ENCODE results near the gene DCST1.

Gene DCST1

GRCh38 chr1:155007251-155007828, 26.3 kb upstream of the DCST1 start:
- TF ChIP-seq CTCF (conservative IDR thresholded peaks at IDR 0.05), result no peak
- peak overlapping the region; percentile 100 for H3K27ac ChIP-seq

- peak overlapping the region; percentile 100 for H3K27ac ChIP-seq
- TF ChIP-seq CTCF (conservative IDR thresholded peaks at IDR 0.05), result no peak
These were observed 25.3 kb upstream of the DCST1 start for GRCh38 chr1:155008015-155008941.

GRCh38 chr1:155009221-155009711, 24.4 kb upstream of the DCST1 start:
- no peak for TF ChIP-seq CTCF (conservative IDR thresholded peaks at IDR 0.05)
- peak overlapping the region; percentile 100 for H3K27ac ChIP-seq

GRCh38 chr1:155009742-155010141, 23.9 kb upstream of the DCST1 start:
- H3K27ac ChIP-seq, result peak overlapping the region; percentile 100
- TF ChIP-seq CTCF (conservative IDR thresholded peaks at IDR 0.05), result no peak

- peak overlapping the region; percentile 100 for H3K27ac ChIP-seq
- TF ChIP-seq CTCF (conservative IDR thresholded peaks at IDR 0.05), result no peak
These were observed 23.3 kb upstream of the DCST1 start for GRCh38 chr1:155010211-155010918.

- peak overlapping the region; percentile 100 for H3K27ac ChIP-seq
- TF ChIP-seq CTCF (conservative IDR thresholded peaks at IDR 0.05), result no peak
These were observed 22.6 kb upstream of the DCST1 start for GRCh38 chr1:155011004-155011416.

Data from VCaP (cell line).